SK-N-SH treated with all-trans-retinoic acid at 6 μM for 48 hours (cell line): Measurements from ENCODE around the gene KRTAP10-3.

Experiments
- ATAC-seq: fragments of 200-7000 bp; cut with Tn5 transposase; 3 replicates; pipeline ENCODE4 v1.9.1; 2020; ENCODE audit warnings: mild to moderate bottlenecking, moderate library complexity
- ARNTL ChIP-seq: fragments of 450-650 bp; formaldehyde crosslinking; IDR thresholded peaks from 2 replicates; pipeline ENCODE4 v1.5.0; 2020; ENCODE audit warnings: low read depth, mild to moderate bottlenecking, moderate library complexity, borderline replicate concordance
- CREB5 ChIP-seq: fragments of 250-450 bp; sonication (Bioruptor Pico); IDR thresholded peaks from 2 replicates; pipeline ENCODE4 v1.5.1; 2020; ENCODE audit warnings: low read depth, mild to moderate bottlenecking, moderate library complexity
- CSDC2 ChIP-seq: fragments of 250-450 bp; sonication (Bioruptor Pico); IDR thresholded peaks from 2 replicates; pipeline ENCODE4 v1.5.0; 2020; ENCODE audit warnings: mild to moderate bottlenecking, moderate library complexity
- ESRRG ChIP-seq: fragments of 250-450 bp; sonication (Bioruptor Pico); IDR thresholded peaks from 2 replicates; pipeline ENCODE4 v1.6.1; 2021; ENCODE audit warnings: mild to moderate bottlenecking
- GLIS3 ChIP-seq: fragments of 250-450 bp; sonication (Bioruptor Pico); IDR thresholded peaks from 2 replicates; pipeline ENCODE4 v1.5.0; 2020; ENCODE audit warnings: mild to moderate bottlenecking, moderate library complexity
- ISL1 ChIP-seq: fragments of 250-450 bp; sonication (Bioruptor Pico); IDR thresholded peaks from 2 replicates; pipeline ENCODE4 v2.1.2; 2022; ENCODE audit warnings: mild to moderate bottlenecking, moderate library complexity
- OSR1 ChIP-seq: fragments of 250-450 bp; sonication (Bioruptor Pico); IDR thresholded peaks from 2 replicates; pipeline ENCODE4 v1.8.0; 2022; ENCODE audit warnings: moderate library complexity, mild to moderate bottlenecking, inconsistent platforms
- PPARA ChIP-seq: fragments of 250-450 bp; sonication (Bioruptor Pico); IDR thresholded peaks from 2 replicates; pipeline ENCODE4 v1.5.0; 2020; ENCODE audit warnings: mild to moderate bottlenecking, borderline replicate concordance
- RARB ChIP-seq: fragments of 250-450 bp; sonication (Bioruptor Pico); IDR thresholded peaks from 2 replicates; pipeline ENCODE4 v1.8.0; 2021; ENCODE audit warnings: mild to moderate bottlenecking, moderate library complexity
- SNAI2 ChIP-seq: fragments of 250-450 bp; sonication (Bioruptor Pico); IDR thresholded peaks from 2 replicates; pipeline ENCODE4 v1.5.0; 2020; ENCODE audit warnings: mild to moderate bottlenecking, moderate library complexity
- TCF4 ChIP-seq: fragments of 250-450 bp; sonication (Bioruptor Pico); IDR thresholded peaks from 2 replicates; pipeline ENCODE4 v1.8.0; 2021; ENCODE audit warnings: mild to moderate bottlenecking, moderate library complexity, borderline replicate concordance
- TOX ChIP-seq: fragments of 250-450 bp; sonication (Bioruptor Pico); IDR thresholded peaks from 2 replicates; pipeline ENCODE4 v1.8.0; 2021; ENCODE audit warnings: mild to moderate bottlenecking, moderate library complexity, borderline replicate concordance
- ZC3H10 ChIP-seq: fragments of 250-450 bp; sonication (Bioruptor Pico); IDR thresholded peaks from 2 replicates; pipeline ENCODE4 v1.5.1; 2021; ENCODE audit warnings: mild to moderate bottlenecking, moderate library complexity
- ZFP3 ChIP-seq: fragments of 250-450 bp; sonication (Bioruptor Pico); IDR thresholded peaks from 2 replicates; pipeline ENCODE4 v1.5.0; 2020; ENCODE audit warnings: mild to moderate bottlenecking, moderate library complexity
- ZFP30 ChIP-seq: fragments of 450-650 bp; formaldehyde crosslinking; IDR thresholded peaks from 2 replicates; pipeline ENCODE4 v1.5.0; 2022; ENCODE audit warnings: mild to moderate bottlenecking, moderate library complexity
- ZNF565 ChIP-seq: fragments of 450-650 bp; formaldehyde crosslinking; conservative IDR thresholded peaks from 2 replicates; pipeline ENCODE4 v1.5.0; 2020; ENCODE audit warnings: low read depth, mild to moderate bottlenecking, moderate library complexity
- ZNF70 ChIP-seq: fragments of 450-650 bp; formaldehyde crosslinking; IDR thresholded peaks from 2 replicates; pipeline ENCODE4 v1.5.0; 2020; ENCODE audit warnings: mild to moderate bottlenecking, moderate library complexity
- ZNF8 ChIP-seq: fragments of 450-650 bp; formaldehyde crosslinking; IDR thresholded peaks from 2 replicates; pipeline ENCODE4 v1.5.0; 2020; ENCODE audit warnings: mild to moderate bottlenecking, moderate library complexity
- TF ChIP-seq, protein P1 (sequence below): fragments of 250-450 bp; sonication (Bioruptor Pico); IDR thresholded peaks from 2 replicates; pipeline ENCODE4 v1.5.0; 2020; ENCODE audit warnings: mild to moderate bottlenecking, moderate library complexity
- TF ChIP-seq, protein P2 (sequence below): fragments of 250-450 bp; sonication (Bioruptor Pico); IDR thresholded peaks from 2 replicates; pipeline ENCODE4 v1.5.1; 2021; ENCODE audit warnings: mild to moderate bottlenecking, moderate library complexity
- TF ChIP-seq, protein P3 (sequence below): fragments of 250-450 bp; sonication (Bioruptor Pico); IDR thresholded peaks from 2 replicates; pipeline ENCODE4 v1.8.0; 2021; ENCODE audit warnings: low read depth, mild to moderate bottlenecking, moderate library complexity, borderline replicate concordance
- TF ChIP-seq, protein P4 (sequence below): fragments of 250-450 bp; sonication (Bioruptor Pico); IDR thresholded peaks from 2 replicates; pipeline ENCODE4 v1.8.0; 2020; ENCODE audit warnings: mild to moderate bottlenecking, moderate library complexity, borderline replicate concordance

Gene KRTAP10-3

DNA sequence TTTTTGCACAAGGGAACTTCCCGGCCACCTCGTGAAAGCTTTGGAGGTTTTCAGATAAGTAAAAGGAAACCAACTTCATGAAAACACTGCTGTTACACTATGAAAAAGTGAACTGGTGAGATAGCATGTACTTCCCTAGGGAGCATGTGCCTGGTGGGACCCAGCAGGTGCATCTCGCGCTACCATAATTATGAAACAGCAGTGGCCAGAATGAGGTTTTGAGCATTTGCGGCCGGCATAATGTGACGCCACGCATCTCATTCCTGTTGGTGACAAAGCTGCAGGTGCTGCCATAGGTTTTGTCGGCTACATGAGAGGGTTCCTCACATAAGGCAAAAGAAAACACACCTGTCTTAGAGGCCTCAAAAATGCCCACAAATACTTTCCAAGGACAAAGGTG, 1.7 kb downstream of the KRTAP10-3 start (continued):
- TF ChIP-seq, protein P1, sequence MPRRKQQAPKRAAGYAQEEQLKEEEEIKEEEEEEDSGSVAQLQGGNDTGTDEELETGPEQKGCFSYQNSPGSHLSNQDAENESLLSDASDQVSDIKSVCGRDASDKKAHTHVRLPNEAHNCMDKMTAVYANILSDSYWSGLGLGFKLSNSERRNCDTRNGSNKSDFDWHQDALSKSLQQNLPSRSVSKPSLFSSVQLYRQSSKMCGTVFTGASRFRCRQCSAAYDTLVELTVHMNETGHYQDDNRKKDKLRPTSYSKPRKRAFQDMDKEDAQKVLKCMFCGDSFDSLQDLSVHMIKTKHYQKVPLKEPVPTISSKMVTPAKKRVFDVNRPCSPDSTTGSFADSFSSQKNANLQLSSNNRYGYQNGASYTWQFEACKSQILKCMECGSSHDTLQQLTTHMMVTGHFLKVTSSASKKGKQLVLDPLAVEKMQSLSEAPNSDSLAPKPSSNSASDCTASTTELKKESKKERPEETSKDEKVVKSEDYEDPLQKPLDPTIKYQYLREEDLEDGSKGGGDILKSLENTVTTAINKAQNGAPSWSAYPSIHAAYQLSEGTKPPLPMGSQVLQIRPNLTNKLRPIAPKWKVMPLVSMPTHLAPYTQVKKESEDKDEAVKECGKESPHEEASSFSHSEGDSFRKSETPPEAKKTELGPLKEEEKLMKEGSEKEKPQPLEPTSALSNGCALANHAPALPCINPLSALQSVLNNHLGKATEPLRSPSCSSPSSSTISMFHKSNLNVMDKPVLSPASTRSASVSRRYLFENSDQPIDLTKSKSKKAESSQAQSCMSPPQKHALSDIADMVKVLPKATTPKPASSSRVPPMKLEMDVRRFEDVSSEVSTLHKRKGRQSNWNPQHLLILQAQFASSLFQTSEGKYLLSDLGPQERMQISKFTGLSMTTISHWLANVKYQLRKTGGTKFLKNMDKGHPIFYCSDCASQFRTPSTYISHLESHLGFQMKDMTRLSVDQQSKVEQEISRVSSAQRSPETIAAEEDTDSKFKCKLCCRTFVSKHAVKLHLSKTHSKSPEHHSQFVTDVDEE, result no peak
- TF ChIP-seq ZC3H10 (no peak), TCF4 (CRISPR knock-in tag) (no peak)

DNA sequence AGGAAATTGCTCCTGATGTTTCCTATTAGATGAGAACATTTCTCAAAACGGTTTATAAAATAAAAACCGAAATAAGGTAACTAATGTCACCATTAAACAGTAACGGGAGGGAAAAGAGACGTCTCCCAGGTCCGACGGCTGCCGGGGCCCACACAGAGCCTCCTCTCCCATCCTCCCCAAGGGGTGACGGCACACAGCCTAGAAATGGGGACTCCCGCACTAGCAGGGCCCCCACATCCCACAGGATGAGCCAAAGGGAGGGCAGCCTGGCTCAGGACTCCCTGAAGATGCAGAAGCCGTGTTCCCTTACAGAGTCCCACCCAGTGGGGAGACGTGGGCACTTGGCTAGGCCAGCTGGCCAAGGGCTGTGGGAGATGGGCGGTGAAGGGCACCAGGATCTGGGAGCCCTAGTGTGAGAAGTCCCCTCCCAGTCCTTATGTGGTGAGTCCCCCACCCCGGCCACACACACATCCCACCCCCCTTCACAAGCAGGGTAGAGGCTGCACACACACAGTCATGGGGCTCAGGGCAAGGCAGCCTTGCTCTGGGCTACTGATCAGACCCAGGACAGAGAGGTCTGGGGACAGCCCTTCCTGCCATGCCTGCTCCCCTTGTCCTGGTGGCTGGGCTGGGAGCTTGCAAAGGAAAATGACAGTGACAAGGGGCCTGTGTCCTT, 3.3 kb downstream of the KRTAP10-3 start:
- ATAC-seq, result no peak
- TF ChIP-seq GLIS3 (CRISPR knock-in tag) (no peak), ZFP3 (CRISPR knock-in tag) (no peak), ZC3H10 (no peak), ZNF8 (no peak), CREB5 (CRISPR knock-in tag) (no peak)
- TF ChIP-seq, protein P2, sequence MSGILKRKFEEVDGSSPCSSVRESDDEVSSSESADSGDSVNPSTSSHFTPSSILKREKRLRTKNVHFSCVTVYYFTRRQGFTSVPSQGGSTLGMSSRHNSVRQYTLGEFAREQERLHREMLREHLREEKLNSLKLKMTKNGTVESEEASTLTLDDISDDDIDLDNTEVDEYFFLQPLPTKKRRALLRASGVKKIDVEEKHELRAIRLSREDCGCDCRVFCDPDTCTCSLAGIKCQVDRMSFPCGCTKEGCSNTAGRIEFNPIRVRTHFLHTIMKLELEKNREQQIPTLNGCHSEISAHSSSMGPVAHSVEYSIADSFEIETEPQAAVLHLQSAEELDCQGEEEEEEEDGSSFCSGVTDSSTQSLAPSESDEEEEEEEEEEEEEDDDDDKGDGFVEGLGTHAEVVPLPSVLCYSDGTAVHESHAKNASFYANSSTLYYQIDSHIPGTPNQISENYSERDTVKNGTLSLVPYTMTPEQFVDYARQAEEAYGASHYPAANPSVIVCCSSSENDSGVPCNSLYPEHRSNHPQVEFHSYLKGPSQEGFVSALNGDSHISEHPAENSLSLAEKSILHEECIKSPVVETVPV (CRISPR knock-in tag), result no peak

DNA sequence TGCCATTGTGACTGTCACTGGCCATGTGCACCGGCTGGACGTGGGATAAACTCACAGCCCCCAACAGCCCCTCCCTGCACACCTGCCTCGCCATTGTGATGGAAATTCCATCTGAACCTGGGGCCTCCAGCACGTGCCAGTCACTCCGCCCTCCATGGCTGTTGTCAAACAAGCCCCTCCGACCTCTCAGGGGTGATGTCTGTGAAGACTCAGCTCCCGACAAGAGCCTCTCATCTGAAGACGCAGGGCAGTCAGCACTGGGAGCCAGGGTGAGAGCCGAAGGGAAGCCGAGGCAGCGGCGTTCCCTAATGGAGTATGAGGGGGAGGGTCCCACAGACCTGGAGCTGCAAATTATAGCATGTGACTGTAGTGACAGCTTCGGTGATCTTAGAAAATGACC, 5.9 kb downstream of the KRTAP10-3 start:
- TF ChIP-seq ZNF8 (no peak), ZNF70 (no peak), CSDC2 (CRISPR knock-in tag) (no peak), ZFP30 (CRISPR knock-in tag) (no peak), TOX (CRISPR knock-in tag) (no peak), ZC3H10 (no peak), CREB5 (CRISPR knock-in tag) (no peak), PPARA (CRISPR knock-in tag) (no peak), ARNTL (CRISPR knock-in tag) (no peak), ZNF565 (CRISPR knock-in tag) (no peak)
- TF ChIP-seq, protein P3, sequence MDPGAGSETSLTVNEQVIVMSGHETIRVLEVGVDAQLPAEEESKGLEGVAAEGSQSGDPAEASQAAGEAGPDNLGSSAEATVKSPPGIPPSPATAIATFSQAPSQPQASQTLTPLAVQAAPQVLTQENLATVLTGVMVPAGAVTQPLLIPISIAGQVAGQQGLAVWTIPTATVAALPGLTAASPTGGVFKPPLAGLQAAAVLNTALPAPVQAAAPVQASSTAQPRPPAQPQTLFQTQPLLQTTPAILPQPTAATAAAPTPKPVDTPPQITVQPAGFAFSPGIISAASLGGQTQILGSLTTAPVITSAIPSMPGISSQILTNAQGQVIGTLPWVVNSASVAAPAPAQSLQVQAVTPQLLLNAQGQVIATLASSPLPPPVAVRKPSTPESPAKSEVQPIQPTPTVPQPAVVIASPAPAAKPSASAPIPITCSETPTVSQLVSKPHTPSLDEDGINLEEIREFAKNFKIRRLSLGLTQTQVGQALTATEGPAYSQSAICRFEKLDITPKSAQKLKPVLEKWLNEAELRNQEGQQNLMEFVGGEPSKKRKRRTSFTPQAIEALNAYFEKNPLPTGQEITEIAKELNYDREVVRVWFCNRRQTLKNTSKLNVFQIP (CRISPR knock-in tag), result no peak
- no peak for ATAC-seq

DNA sequence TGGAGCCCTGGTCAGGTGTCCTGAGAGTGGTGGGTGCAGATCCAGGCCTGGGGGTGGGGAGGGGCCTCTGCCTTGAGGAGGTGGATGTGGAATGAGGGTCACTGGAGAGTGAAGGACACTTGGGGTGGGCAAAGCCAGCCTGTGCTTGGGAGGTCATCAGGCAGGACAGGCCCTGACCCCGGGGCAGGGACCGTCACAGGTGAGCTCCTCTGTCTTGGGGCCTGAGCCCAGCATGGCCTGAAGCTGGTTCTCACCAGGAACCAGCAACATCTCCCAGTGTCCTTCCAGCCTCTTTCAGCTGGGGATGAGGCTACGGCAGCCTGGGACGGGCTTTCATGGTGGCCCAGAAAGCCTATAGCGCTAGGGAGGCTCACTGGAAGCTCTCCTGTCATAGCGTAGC, 6.5 kb downstream of the KRTAP10-3 start:
- ATAC-seq, result no peak
- TF ChIP-seq ESRRG (CRISPR knock-in tag) (no peak), CREB5 (CRISPR knock-in tag) (no peak), ZNF70 (no peak), OSR1 (CRISPR knock-in tag) (no peak), CSDC2 (CRISPR knock-in tag) (no peak), ISL1 (CRISPR knock-in tag) (no peak), ZFP30 (CRISPR knock-in tag) (no peak), ZNF565 (CRISPR knock-in tag) (no peak), RARB (CRISPR knock-in tag) (no peak), PPARA (CRISPR knock-in tag) (no peak), ARNTL (CRISPR knock-in tag) (no peak), TOX (CRISPR knock-in tag) (no peak), SNAI2 (CRISPR knock-in tag) (no peak), ZFP3 (CRISPR knock-in tag) (no peak)
- TF ChIP-seq, protein P3 (CRISPR knock-in tag), result no peak
- TF ChIP-seq, protein P4, sequence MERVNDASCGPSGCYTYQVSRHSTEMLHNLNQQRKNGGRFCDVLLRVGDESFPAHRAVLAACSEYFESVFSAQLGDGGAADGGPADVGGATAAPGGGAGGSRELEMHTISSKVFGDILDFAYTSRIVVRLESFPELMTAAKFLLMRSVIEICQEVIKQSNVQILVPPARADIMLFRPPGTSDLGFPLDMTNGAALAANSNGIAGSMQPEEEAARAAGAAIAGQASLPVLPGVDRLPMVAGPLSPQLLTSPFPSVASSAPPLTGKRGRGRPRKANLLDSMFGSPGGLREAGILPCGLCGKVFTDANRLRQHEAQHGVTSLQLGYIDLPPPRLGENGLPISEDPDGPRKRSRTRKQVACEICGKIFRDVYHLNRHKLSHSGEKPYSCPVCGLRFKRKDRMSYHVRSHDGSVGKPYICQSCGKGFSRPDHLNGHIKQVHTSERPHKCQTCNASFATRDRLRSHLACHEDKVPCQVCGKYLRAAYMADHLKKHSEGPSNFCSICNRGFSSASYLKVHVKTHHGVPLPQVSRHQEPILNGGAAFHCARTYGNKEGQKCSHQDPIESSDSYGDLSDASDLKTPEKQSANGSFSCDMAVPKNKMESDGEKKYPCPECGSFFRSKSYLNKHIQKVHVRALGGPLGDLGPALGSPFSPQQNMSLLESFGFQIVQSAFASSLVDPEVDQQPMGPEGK, result no peak
